Effector memory CD4-positive, alpha-beta T cell (primary cell): ENCODE measurements around the gene TECPR2.
"Not testable (repeated sequence)": the region's sequence is repeated elsewhere in the genome, so short reads cannot be mapped to it uniquely, and the experiment has no call there.

ENCODE experiments used
- DNase-seq, 3 donors: peaks; one replicate each; pipeline ENCODE4 v3.0.0-alpha.2; 2020
- H3K27ac ChIP-seq: 2 replicates; pipeline ENCODE4 v1.7.0; 2013; ENCODE audit warnings: mild to moderate bottlenecking, low read length, moderate library complexity; ENCODE audit not compliant: insufficient read depth, poor library complexity, severe bottlenecking
- H3K27me3 ChIP-seq: replicated peaks from 2 replicates; pipeline ENCODE4 v1.7.0; 2013; ENCODE audit warnings: mild to moderate bottlenecking, low read length; ENCODE audit not compliant: insufficient read depth, control insufficient read depth, poor library complexity, severe bottlenecking
- H3K36me3 ChIP-seq: 2 replicates; pipeline ENCODE4 v1.7.0; 2013; ENCODE audit warnings: mild to moderate bottlenecking, low read length, moderate library complexity; ENCODE audit not compliant: control insufficient read depth, insufficient read depth
- H3K4me1 ChIP-seq: 2 replicates; pipeline ENCODE4 v1.7.0; 2013; ENCODE audit warnings: low read length, mild to moderate bottlenecking; ENCODE audit not compliant: control insufficient read depth, insufficient read depth, poor library complexity, severe bottlenecking
- H3K4me3 ChIP-seq: 2 replicates; pipeline ENCODE4 v1.7.0; 2013; ENCODE audit warnings: low read length, low read depth, mild to moderate bottlenecking; ENCODE audit not compliant: insufficient read depth, poor library complexity, severe bottlenecking
- H3K9me3 ChIP-seq: 2 replicates; pipeline ENCODE4 v1.7.0; 2013; ENCODE audit warnings: mild to moderate bottlenecking, low read length, moderate library complexity; ENCODE audit not compliant: control insufficient read depth

The TECPR2 gene

DNA sequence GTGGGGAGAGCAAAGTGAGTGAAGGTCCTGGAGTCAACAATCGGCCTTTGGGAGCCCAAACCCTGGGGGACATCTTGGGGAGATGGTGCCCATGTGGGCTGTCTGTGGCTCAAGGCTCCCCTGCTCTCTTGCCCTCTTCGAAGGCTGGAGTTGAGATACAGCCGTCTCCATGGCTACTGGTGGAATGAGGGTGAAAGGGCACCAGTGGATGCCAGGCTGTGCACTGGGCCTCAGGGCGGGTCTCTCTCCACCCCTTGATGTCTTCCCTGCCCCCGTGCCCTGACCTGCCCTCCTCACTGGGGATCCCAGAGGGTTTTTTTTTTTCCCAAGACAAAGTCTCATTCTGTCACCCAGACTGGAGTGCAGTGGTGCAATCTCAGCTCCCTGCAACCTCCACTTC, 148.8 kb downstream of the TECPR2 start:
- Histone ChIP-seq H3K27me3 (no peaks in the 10 kb centered on the region), H3K4me1 (peaks cover 18% of the 10 kb centered on the region), H3K36me3 (no peaks in the 10 kb centered on the region), H3K9me3 (no peaks in the 10 kb centered on the region), H3K27ac (no peak overlapping the region), H3K4me3 (no peak overlapping the region)
- DNase-seq, result no peak

DNA sequence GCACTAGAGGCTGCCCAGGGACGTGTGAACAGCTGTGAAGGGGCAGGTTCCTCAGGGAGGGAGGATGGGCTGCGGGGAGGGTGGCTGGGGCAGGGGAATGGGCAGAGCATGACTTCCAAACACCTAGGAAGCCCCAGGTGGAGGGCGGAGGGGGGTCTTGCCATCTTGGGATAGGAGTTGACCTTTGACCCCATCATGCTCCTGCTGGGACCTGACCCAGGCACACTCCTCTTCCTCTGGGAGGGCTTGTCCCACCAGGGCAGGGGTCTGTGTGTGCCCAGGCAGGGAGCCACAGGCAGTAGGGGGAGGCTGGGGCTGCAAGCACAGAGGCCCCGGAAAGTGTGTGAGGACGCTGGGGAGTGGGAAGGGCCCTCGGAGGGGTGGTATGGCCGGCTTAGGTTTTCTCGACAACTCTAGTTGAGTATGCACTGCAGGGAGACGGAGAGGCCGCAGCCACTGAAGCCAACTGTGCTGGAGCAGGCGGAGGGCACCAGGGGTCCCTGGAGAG, 150.1 kb downstream of the TECPR2 start:
- no peaks in the 10 kb centered on the region for H3K9me3 ChIP-seq
- H3K36me3 ChIP-seq, result no peaks in the 10 kb centered on the region
- no peak overlapping the region for H3K4me3 ChIP-seq
- H3K4me1 ChIP-seq, result peaks cover 21% of the 10 kb centered on the region
- H3K27me3 ChIP-seq, result no peaks in the 10 kb centered on the region
- DNase-seq, result no peak
- no peak overlapping the region for H3K27ac ChIP-seq

DNA sequence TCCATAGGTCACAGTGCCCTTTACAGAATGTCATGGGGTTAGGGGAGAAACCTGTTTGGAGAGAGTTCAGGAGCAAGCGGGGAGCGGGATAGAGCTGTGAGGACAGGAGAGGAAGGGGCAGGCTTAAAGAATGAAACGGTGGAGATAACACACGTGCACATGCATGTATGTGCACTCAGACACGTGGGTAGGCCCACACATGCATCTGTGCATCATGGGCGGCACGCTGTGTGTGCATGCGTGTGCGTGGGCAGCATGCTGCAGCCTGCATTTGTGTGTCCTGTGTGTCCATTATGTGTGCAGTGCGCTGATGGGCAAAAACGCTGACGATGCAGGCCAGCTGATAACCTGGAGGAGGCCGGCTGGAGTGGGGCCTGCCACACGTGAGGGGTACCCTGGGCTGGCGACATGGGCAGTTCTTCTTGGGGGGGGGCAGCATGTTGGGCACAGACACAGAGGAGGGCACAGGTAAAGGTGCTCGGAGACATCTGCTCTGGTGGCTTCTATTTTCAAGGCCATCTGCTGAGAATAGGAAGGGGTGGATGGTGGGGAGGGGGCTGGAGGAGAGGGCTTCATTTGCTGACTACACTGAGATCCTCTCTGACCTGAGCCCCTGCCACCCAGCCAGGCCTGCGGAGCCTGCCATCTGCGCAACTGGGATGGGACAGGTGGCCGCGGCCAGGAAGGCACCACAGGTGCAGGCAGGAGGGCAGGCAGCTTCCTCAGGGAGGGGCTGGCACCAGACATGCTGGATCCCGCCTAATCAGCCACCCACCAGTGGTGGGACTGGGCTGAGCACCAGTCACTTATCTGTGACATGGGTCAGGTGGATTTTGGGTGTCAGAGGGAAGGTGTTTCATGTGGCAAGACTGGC, 151.4 kb downstream of the TECPR2 start:
- H3K36me3 ChIP-seq, result no peaks in the 10 kb centered on the region
- H3K27ac ChIP-seq, result no peak overlapping the region
- H3K27me3 ChIP-seq, result no peaks in the 10 kb centered on the region
- no peak overlapping the region for H3K4me3 ChIP-seq
- DNase-seq, result no peak
- H3K9me3 ChIP-seq, result no peaks in the 10 kb centered on the region
- H3K4me1 ChIP-seq, result peaks cover 18% of the 10 kb centered on the region

DNA sequence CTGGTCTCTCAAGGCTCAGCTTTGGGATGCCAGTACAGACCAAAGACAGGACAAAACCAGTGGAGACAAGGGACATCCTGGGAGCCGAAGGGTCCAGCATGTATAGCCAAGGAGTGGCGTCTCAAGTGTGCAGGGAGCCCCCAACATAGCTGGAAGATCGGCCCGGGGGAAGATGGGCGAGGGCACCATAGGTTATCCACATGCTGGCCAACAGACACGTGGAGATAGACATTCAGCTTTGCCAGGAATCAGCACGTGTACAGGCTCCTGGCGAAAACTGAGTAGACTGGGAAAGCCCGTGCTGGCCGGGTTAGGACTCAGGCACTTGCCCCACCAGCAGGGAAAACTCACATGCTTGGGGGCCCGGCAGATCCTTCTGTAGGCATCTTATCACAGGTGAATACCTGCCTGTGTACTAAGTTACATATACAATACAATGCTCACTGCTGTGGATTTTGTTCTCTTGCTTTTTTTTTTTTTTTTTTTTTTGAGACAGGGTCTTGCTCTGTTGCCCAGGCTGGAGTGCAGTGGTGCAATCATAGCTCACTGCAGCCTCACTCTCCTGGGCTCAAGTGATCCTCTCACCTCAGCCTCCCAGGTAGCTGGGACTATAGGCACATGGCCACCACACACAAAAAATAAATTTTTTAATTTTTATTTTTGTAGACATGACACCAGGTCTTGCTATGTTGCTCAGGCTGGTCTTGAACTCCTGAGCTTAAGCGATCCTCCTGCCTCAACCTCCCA, 152.4 kb downstream of the TECPR2 start:
- Histone ChIP-seq H3K36me3 (no peaks in the 10 kb centered on the region), H3K9me3 (no peaks in the 10 kb centered on the region), H3K27me3 (no peaks in the 10 kb centered on the region), H3K4me1 (peaks cover 15% of the 10 kb centered on the region), H3K4me3 (no peak overlapping the region), H3K27ac (no peak overlapping the region)
- DNase-seq, result no peak

DNA sequence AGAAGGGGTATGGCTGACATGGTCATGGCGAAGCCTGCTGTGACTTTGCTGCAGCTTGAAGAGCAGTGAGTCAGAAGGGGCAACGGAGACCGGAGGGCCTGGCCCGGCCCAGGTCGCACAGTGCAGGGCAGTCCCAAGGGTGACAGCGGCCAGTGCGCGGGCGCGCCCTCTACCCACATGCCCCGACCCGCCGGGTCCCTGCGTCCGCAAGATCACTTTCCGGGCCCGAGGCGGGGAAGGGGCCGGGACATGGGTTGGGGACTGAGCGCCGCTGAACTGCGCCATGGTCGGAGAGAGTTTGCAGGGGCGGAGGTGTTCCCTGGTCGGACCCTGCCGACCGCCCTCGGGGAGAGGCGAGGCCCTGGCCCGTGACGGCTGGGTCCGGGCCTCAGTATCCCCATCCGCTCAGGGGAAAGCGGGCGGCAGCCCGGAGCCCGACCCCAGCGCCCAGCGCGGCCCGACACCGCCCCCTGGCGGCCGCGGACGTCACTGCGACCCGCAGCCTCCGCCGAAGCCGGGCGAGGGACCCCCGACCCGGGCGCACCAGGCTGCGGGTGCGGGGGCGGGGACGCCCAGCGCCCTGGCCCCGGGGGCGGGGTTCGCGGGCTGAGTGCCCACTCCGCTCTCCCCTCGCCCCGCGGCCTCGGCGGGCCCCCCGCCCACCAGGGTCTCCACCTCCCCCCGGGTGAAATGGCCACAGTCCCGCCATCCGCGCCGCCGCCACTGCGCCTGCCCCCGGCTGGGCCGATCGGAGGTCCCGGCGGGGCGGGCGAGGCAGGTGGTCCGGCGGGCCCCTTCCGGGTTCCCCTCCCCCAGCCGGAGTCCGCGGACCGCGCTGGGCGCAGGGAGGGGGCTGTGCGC, 154.0 kb downstream of the TECPR2 start:
- peaks cover 6% of the 10 kb centered on the region for H3K4me1 ChIP-seq
- H3K36me3 ChIP-seq, result no peaks in the 10 kb centered on the region
- no peaks in the 10 kb centered on the region for H3K9me3 ChIP-seq
- H3K27ac ChIP-seq, result no peak overlapping the region
- H3K27me3 ChIP-seq, result no peaks in the 10 kb centered on the region
- peak; percentile 31 to 46 (median 44) for DNase-seq
- peak overlapping the region; percentile 51 for H3K4me3 ChIP-seq

DNA sequence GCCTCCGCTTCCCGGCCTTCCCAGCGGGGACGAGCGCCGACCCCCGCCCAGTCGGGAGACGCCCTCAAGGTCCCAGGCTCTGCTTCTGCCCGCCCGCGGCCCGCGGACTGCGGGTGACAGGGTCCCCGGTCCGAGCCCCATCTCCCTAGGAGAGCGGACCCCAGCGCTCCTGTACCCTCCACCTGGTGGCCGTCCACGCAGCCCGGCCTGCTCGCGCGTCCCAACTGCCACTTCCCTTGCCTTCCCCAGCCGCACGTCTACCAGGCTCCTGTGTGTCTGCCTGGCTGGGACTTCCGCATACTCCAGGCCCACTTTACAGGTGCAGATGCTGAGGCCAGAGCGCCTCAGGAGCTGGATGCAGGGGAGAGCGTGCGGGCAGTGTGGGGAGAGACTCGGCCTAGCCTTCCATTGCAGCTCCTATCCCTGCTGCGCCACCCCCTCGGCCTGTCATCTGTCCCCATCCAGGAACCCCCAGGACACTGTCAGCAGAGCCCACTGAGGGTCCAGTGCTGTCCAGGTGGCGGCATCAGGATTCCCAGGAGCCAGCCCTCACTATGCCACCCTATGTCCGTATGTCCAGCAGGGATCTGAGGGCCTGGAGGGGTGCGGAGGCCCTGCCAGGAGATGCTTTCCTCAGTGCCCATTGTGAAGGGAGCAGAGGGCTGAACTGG, 154.8 kb downstream of the TECPR2 start:
- Histone ChIP-seq H3K9me3 (no peaks in the 10 kb centered on the region), H3K27me3 (no peaks in the 10 kb centered on the region), H3K4me3 (peak overlapping the region; percentile 51), H3K4me1 (peaks cover 6% of the 10 kb centered on the region), H3K27ac (no peak overlapping the region), H3K36me3 (no peaks in the 10 kb centered on the region)
- no peak for DNase-seq

DNA sequence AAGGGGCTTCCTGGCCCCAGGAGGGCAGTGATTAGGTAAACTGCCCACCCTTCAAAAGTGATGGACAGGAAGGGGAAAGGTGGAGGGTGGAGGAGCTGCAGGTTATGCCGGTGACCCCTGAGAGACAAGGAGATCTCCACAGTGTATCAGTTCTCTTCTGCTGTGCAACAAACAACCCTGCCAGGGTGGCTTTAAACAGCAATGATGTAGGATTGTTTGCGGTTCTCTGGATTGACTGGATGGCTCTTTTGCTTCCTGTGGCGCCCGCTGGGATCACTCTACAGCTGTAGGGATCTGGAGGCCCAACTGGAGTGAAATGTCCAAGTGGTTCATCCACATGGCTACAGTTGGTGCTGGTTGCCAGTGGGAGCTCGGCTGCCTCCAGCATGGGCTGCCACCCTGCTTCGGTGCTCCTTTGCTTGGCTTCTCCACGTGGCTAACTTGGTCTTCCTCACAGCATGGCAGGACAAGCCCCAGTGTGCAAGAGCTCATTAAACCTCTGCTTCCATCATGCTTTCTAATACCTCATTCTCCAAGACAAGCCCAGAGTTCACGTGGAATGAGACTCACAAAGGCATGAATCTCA, 155.4 kb downstream of the TECPR2 start:
- H3K36me3 ChIP-seq, result no peaks in the 10 kb centered on the region
- H3K9me3 ChIP-seq, result no peaks in the 10 kb centered on the region
- no peak overlapping the region for H3K27ac ChIP-seq
- no peak for DNase-seq
- H3K27me3 ChIP-seq, result no peaks in the 10 kb centered on the region
- peaks cover 6% of the 10 kb centered on the region for H3K4me1 ChIP-seq
- no peak overlapping the region for H3K4me3 ChIP-seq

DNA sequence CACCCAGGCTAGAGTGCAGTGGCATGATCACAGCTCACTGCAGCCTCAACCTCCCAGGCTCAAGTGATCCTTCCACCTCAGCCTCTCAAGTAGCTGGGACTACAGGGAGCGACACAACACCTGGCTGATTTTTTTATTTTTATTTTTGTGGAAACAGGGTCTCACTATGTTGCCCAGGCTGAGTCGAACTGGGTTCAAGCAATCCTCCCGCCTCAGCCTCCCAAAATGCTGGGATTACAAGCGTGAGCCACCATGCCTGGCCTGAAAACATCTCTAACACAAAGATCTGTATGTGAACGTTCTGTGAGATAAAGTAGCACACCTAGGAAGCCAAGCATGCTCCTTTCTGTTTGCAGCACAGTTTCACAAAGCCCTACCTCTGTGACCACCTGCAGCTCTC, 157.0 kb downstream of the TECPR2 start:
- peaks cover 17% of the 10 kb centered on the region for H3K4me1 ChIP-seq
- H3K36me3 ChIP-seq, H3K4me3 ChIP-seq, H3K27ac ChIP-seq, DNase-seq, H3K9me3 ChIP-seq, H3K27me3 ChIP-seq: not testable (repeated sequence)

DNA sequence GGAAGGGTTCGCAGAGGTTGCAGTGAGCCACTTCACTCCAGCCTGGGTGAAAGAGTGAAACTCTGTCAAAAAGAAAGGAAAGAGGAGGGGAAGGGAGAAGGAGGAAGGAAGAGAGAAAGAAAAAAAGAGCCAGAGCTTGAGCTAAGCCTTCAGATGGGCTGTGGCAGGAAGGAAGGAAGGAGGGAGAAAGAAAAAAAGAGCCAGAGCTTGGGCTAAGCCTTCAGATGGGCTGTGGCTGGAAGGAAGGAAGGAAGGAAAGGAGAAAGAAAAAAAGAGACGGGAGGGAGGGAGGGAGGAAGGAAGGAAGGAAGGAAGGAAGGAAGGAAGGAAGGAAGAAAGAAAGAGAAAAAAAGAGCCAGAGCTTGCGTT, 160.4 kb downstream of the TECPR2 start:
- H3K9me3 ChIP-seq, result no peaks in the 10 kb centered on the region
- no peaks in the 10 kb centered on the region for H3K27me3 ChIP-seq
- H3K4me1 ChIP-seq, result peaks cover 17% of the 10 kb centered on the region
- no peaks in the 10 kb centered on the region for H3K36me3 ChIP-seq
- DNase-seq, result no peak
- H3K4me3 ChIP-seq, result no peak overlapping the region
- no peak overlapping the region for H3K27ac ChIP-seq
